Astrocyte (in vitro differentiated cells and primary cell): ENCODE data around the gene CDH13. TPM values are rescaled to one million over a fixed set of nuclear protein-coding genes. Genes with fewer than 3 reads are reported as not detected.

Experiments
- DNase-seq: peaks from one replicate; pipeline ENCODE4 v3.0.0-alpha.2; 2010; ENCODE audit warnings: low read depth
- FAIRE-seq: peaks from 2 replicates; lab custom pipeline; 2011; peaks lifted over from hg19 to GRCh38; lab: Jason Lieb, UNC
- H2AFZ ChIP-seq: 2 replicates; pipeline ENCODE4 v1.6.0; 2012; ENCODE audit warnings: low read depth, low read length, inconsistent platforms
- H3K27ac ChIP-seq: 2 replicates; pipeline ENCODE4 v1.5.1; 2011; ENCODE audit warnings: low read depth, low read length, inconsistent platforms
- H3K27me3 ChIP-seq: 2 replicates; pipeline ENCODE4 v1.6.0; 2011; ENCODE audit warnings: low read length, inconsistent platforms; ENCODE audit not compliant: insufficient read depth
- H3K36me3 ChIP-seq: 2 replicates; pipeline ENCODE4 v1.5.1; 2011; ENCODE audit warnings: low read length, inconsistent platforms; ENCODE audit not compliant: insufficient read depth
- H3K4me1 ChIP-seq: 2 replicates; pipeline ENCODE4 v1.5.1; 2011; ENCODE audit warnings: low read length, inconsistent platforms; ENCODE audit not compliant: insufficient read depth
- H3K4me2 ChIP-seq: 2 replicates; pipeline ENCODE4 v1.6.0; 2012; ENCODE audit warnings: low read length, inconsistent platforms
- H3K4me3 ChIP-seq: 2 replicates; pipeline ENCODE4 v1.5.1; 2011; ENCODE audit warnings: low read depth, mild to moderate bottlenecking, low read length, inconsistent platforms; ENCODE audit not compliant: insufficient read depth
- H3K79me2 ChIP-seq: 2 replicates; pipeline ENCODE4 v1.6.0; 2012; ENCODE audit warnings: mild to moderate bottlenecking, low read length, inconsistent platforms; ENCODE audit not compliant: insufficient read depth
- H3K9ac ChIP-seq: 2 replicates; pipeline ENCODE4 v1.6.0; 2012; ENCODE audit warnings: mild to moderate bottlenecking, low read length, inconsistent platforms
- H3K9me3 ChIP-seq: 2 replicates; pipeline ENCODE4 v1.5.1; 2012; ENCODE audit warnings: low read depth, mild to moderate bottlenecking, low read length, inconsistent platforms; ENCODE audit not compliant: insufficient read depth
- H4K20me1 ChIP-seq: 2 replicates; pipeline ENCODE4 v1.6.0; 2012; ENCODE audit warnings: low read length, inconsistent platforms; ENCODE audit not compliant: insufficient read depth
- H3K27ac Mint-ChIP-seq: one replicate; pipeline ENCODE4 v1.8.0; 2021; ENCODE audit warnings: mild to moderate bottlenecking, mixed read lengths; ENCODE audit not compliant: unreplicated experiment
- H3K27me3 Mint-ChIP-seq: one replicate; pipeline ENCODE4 v1.8.0; 2021; ENCODE audit warnings: low read depth, mixed read lengths; ENCODE audit not compliant: unreplicated experiment
- H3K36me3 Mint-ChIP-seq: one replicate; pipeline ENCODE4 v1.8.0; 2021; ENCODE audit warnings: low read depth, mixed read lengths; ENCODE audit not compliant: unreplicated experiment
- H3K4me1 Mint-ChIP-seq: one replicate; pipeline ENCODE4 v1.8.0; 2021; ENCODE audit warnings: low read depth, mixed read lengths; ENCODE audit not compliant: unreplicated experiment
- H3K4me3 Mint-ChIP-seq: one replicate; pipeline ENCODE4 v1.8.0; 2021; ENCODE audit warnings: mild to moderate bottlenecking, moderate library complexity, mixed read lengths; ENCODE audit not compliant: unreplicated experiment
- H3K9me3 Mint-ChIP-seq: one replicate; pipeline ENCODE4 v1.8.0; 2021; ENCODE audit warnings: mild to moderate bottlenecking, mixed read lengths; ENCODE audit not compliant: unreplicated experiment
- CTCF ChIP-seq: IDR thresholded peaks from 2 replicates; pipeline ENCODE4 v1.5.1; 2011; ENCODE audit warnings: low read depth, mild to moderate bottlenecking, inconsistent platforms, low read length, moderate library complexity; ENCODE audit not compliant: insufficient read depth
- EZH2 ChIP-seq: IDR thresholded peaks from 2 replicates; pipeline ENCODE4 v1.6.1; 2012; ENCODE audit warnings: mild to moderate bottlenecking, low read length, inconsistent platforms; ENCODE audit not compliant: insufficient read depth
- total RNA-seq: library from RNA; stranded (reverse); gene quantifications from 2 replicates; pipeline ENCODE4 v1.2.1, GENCODE V29; 2021

CDH13 gene
- total RNA-seq, 1 donor from 2014 or later, result 41.7 TPM

- Histone ChIP-seq H3K4me1 (no peaks in the 10 kb centered on the region), H3K4me2 (no peak overlapping the region), H2AFZ (no peak overlapping the region), H3K36me3 (no peaks in the 10 kb centered on the region), H4K20me1 (peaks cover 47% of the 10 kb centered on the region), H3K9ac (no peak overlapping the region), H3K9me3 (no peaks in the 10 kb centered on the region), H3K4me3 (no peak overlapping the region), H3K27ac (no peak overlapping the region), H3K27me3 (no peaks in the 10 kb centered on the region), H3K79me2 (peaks cover 5% of the 10 kb centered on the region)
- H3K36me3 Mint-ChIP-seq, result no peaks in the 10 kb centered on the region
- no peak overlapping the region for H3K4me3 Mint-ChIP-seq
- H3K9me3 Mint-ChIP-seq, result peaks cover under 1% of the 10 kb centered on the region
- no peak overlapping the region for H3K27ac Mint-ChIP-seq
- FAIRE-seq, result no peak
- no peak for DNase-seq
- peaks cover 3% of the 10 kb centered on the region for H3K4me1 Mint-ChIP-seq
- TF ChIP-seq CTCF, result no peak
- TF ChIP-seq EZH2, result no peak
- H3K27me3 Mint-ChIP-seq, result peaks cover 18% of the 10 kb centered on the region
These were observed 149.8 kb downstream of the CDH13 start for GRCh38 chr16:82776470-82777146.

GRCh38 chr16:82782715-82783251 is 156.0 kb downstream of the CDH13 start:
- Mint-ChIP-seq H3K36me3 (no peaks in the 10 kb centered on the region), H3K27ac (no peak overlapping the region), H3K9me3 (no peaks in the 10 kb centered on the region), H3K4me3 (no peak overlapping the region), H3K27me3 (peaks cover 12% of the 10 kb centered on the region), H3K4me1 (no peaks in the 10 kb centered on the region)
- Histone ChIP-seq H2AFZ (no peak overlapping the region), H3K4me1 (no peaks in the 10 kb centered on the region), H3K9me3 (no peaks in the 10 kb centered on the region), H3K79me2 (no peaks in the 10 kb centered on the region), H3K36me3 (no peaks in the 10 kb centered on the region), H3K27ac (no peak overlapping the region), H4K20me1 (peaks cover 27% of the 10 kb centered on the region), H3K9ac (no peak overlapping the region), H3K4me3 (no peak overlapping the region), H3K27me3 (no peaks in the 10 kb centered on the region), H3K4me2 (no peak overlapping the region)
- TF ChIP-seq EZH2, result no peak
- no peak for TF ChIP-seq CTCF
- FAIRE-seq (no peak), DNase-seq (no peak)

GRCh38 chr16:82783933-82784572 is 157.3 kb downstream of the CDH13 start:
- Mint-ChIP-seq H3K27me3 (peaks cover 13% of the 10 kb centered on the region), H3K9me3 (no peaks in the 10 kb centered on the region), H3K27ac (no peak overlapping the region), H3K4me1 (no peaks in the 10 kb centered on the region), H3K4me3 (no peak overlapping the region), H3K36me3 (no peaks in the 10 kb centered on the region)
- Histone ChIP-seq H3K9me3 (no peaks in the 10 kb centered on the region), H2AFZ (no peak overlapping the region), H3K36me3 (no peaks in the 10 kb centered on the region), H3K27ac (no peak overlapping the region), H3K4me2 (no peak overlapping the region), H3K4me1 (no peaks in the 10 kb centered on the region), H3K79me2 (no peaks in the 10 kb centered on the region), H3K27me3 (no peaks in the 10 kb centered on the region), H3K9ac (no peak overlapping the region), H4K20me1 (peaks cover 20% of the 10 kb centered on the region), H3K4me3 (no peak overlapping the region)
- FAIRE-seq (no peak), DNase-seq (no peak)
- TF ChIP-seq EZH2, result no peak
- TF ChIP-seq CTCF, result no peak
